GM21423 (cell line): ENCODE results near the gene CLINT1.
"Not testable (repeated sequence)": the region's sequence is repeated elsewhere in the genome, so short reads cannot be mapped to it uniquely, and the experiment has no call there.

Experiments
- ATAC-seq: cut with Tn5 transposase; IDR thresholded peaks from one replicate; pipeline ENCODE4 v1.9.1; 2021; ENCODE audit warnings: mild to moderate bottlenecking, moderate library complexity; ENCODE audit not compliant: unreplicated experiment

The CLINT1 gene

GRCh38 chr5:157858527-157859226, at the start of gene CLINT1:
Gene CLINT1, minus strand, starts transcription at chr5:157859145. Its CDS starts 175 bp downstream, at chr5:157858970.
- peak; percentile 62 for ATAC-seq

GRCh38 chr5:157908459-157908858, 49.5 kb upstream of the CLINT1 start:
- no peak for ATAC-seq

GRCh38 chr5:157907479-157907878, 48.5 kb upstream of the CLINT1 start:
- ATAC-seq = no peak

- no peak for ATAC-seq
Measured at GRCh38 chr5:157903117-157903450, 44.1 kb upstream of the CLINT1 start.

GRCh38 chr5:157902449-157903116, 43.6 kb upstream of the CLINT1 start:
- no peak for ATAC-seq

GRCh38 chr5:157900644-157901043, 41.7 kb upstream of the CLINT1 start:
- ATAC-seq = peak; percentile 75

- ATAC-seq = no peak
Measured at GRCh38 chr5:157893611-157894010, 34.7 kb upstream of the CLINT1 start.

- no peak for ATAC-seq
Measured at GRCh38 chr5:157892974-157893373, 34.0 kb upstream of the CLINT1 start.

GRCh38 chr5:157890836-157891597, 32.1 kb upstream of the CLINT1 start:
- ATAC-seq = no peak

GRCh38 chr5:157888814-157889532, 30.0 kb upstream of the CLINT1 start:
- no peak for ATAC-seq

- ATAC-seq = no peak
Measured at GRCh38 chr5:157886796-157887380, 27.9 kb upstream of the CLINT1 start.

GRCh38 chr5:157885051-157885450, 26.1 kb upstream of the CLINT1 start:
- ATAC-seq = not testable (repeated sequence)

- not testable (repeated sequence) for ATAC-seq
Measured at GRCh38 chr5:157881498-157881897, 22.6 kb upstream of the CLINT1 start.

- ATAC-seq = no peak
Measured at GRCh38 chr5:157877821-157878220, 18.9 kb upstream of the CLINT1 start.

GRCh38 chr5:157874861-157875260, 15.9 kb upstream of the CLINT1 start:
- ATAC-seq = no peak

GRCh38 chr5:157870837-157871834, 12.2 kb upstream of the CLINT1 start:
- no peak for ATAC-seq

GRCh38 chr5:157867751-157868387, 8.9 kb upstream of the CLINT1 start:
- no peak for ATAC-seq

GRCh38 chr5:157866536-157866935, 7.6 kb upstream of the CLINT1 start:
- ATAC-seq = no peak

GRCh38 chr5:157865781-157866180, 6.8 kb upstream of the CLINT1 start:
- ATAC-seq = no peak
